Activated naive CD4-positive, alpha-beta T cell treated with anti-CD3 and anti-CD28 coated beads, Interleukin-2, amount 10 ng/mL, durations not matched to agents 7 days and 5 days (primary cell): ENCODE measurements around the gene RYR3.

ENCODE experiments used
- CTCF ChIA-PET: fragments of 350-600 bp; sonication (Branson Sonifier 250); formaldehyde crosslinking; loops from one replicate; lab custom pipeline; 2021; ENCODE audit warnings: antibody characterized with exemption; lab: Charles Lee
- DNase-seq: peaks from one replicate; pipeline ENCODE4 v3.0.0-alpha.2; 2020
- H3K27ac Mint-ChIP-seq: one replicate; pipeline ENCODE4 v1.8.0; 2021; ENCODE audit warnings: mild to moderate bottlenecking, moderate library complexity, mixed read lengths
- H3K27me3 Mint-ChIP-seq: one replicate; pipeline ENCODE4 v1.8.0; 2021; ENCODE audit warnings: mild to moderate bottlenecking, mixed read lengths
- H3K36me3 Mint-ChIP-seq: one replicate; pipeline ENCODE4 v1.8.0; 2021; ENCODE audit warnings: mixed read lengths
- H3K4me1 Mint-ChIP-seq: one replicate; pipeline ENCODE4 v1.8.0; 2021; ENCODE audit warnings: mixed read lengths
- H3K4me3 Mint-ChIP-seq: one replicate; pipeline ENCODE4 v1.8.0; 2021; ENCODE audit warnings: mild to moderate bottlenecking, moderate library complexity, mixed read lengths
- H3K9me3 Mint-ChIP-seq: one replicate; pipeline ENCODE4 v1.8.0; 2021; ENCODE audit warnings: mixed read lengths

Gene RYR3

DNA sequence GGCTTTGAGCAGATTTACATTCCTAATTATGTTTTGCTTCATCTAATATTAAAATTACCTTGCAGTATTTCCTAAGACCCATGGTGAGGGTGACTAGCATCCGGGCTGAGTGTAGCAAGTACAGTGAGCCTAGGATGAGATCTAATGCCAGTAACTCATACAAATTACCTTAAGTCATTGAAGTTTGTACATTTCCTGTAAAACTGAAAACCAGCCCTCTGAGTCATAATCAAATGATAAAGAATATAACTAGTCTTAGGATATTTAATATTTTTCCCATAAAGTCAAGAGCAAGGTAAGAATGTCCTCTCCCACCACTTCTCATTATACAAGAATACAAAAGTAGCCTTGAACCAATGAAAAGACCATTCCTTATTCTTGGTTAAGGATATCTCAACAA is 602.7 kb downstream of the RYR3 start:
- Mint-ChIP-seq H3K4me1 (no peaks in the 10 kb centered on the region), H3K27ac (no peak overlapping the region), H3K27me3 (no peaks in the 10 kb centered on the region), H3K36me3 (no peaks in the 10 kb centered on the region), H3K9me3 (no peaks in the 10 kb centered on the region), H3K4me3 (no peak overlapping the region)
- DNase-seq: no peak
- CTCF ChIA-PET: no interaction called here
